ENCODE results near the gene RAD52.

The RAD52 gene

GRCh38 chr12:991350-992333 lies 42.1 kb upstream of the RAD52 start:
- TF ChIP-seq FOXP2 (optimal IDR thresholded peaks at IDR 0.05; ENCODE audit: borderline replicate concordance, extremely low read depth, extremely low read length, insufficient read depth) (no peak), POLR2AphosphoS5 (IDR thresholded peaks at IDR 0.05; ENCODE audit: low read depth, low read length) (no peak), REST (IDR thresholded peaks at IDR 0.05; ENCODE audit: insufficient read depth in 1 of 2, low read depth in 2 of 2, low read length in 2 of 2) (no peak), SIN3A (IDR thresholded peaks at IDR 0.05; ENCODE audit: borderline replicate concordance, insufficient read depth, low read length) (no peak), TAF1 (IDR thresholded peaks at IDR 0.05; ENCODE audit: borderline replicate concordance, insufficient read depth, low read length) (no peak)

GRCh38 chr12:990661-991349 lies 41.3 kb upstream of the RAD52 start, which contains the start of gene ERC1:
TSS of gene ERC1 (plus strand) at chr12:991223. CDS start at chr12:1027904, 36,681 bp downstream.
- TF ChIP-seq TAF1 (IDR thresholded peaks at IDR 0.05; ENCODE audit: borderline replicate concordance, insufficient read depth, low read length) (peak; percentile 23; the same call in 1 of the 2 replicates), SIN3A (IDR thresholded peaks at IDR 0.05; ENCODE audit: borderline replicate concordance, insufficient read depth, low read length) (no peak), REST (IDR thresholded peaks at IDR 0.05; ENCODE audit: insufficient read depth in 1 of 2, low read depth in 2 of 2, low read length in 2 of 2) (0 out of 4 replicates have a peak, but pooled peaks of 1 of the 2 experiments have one; percentile 9), FOXP2 (optimal IDR thresholded peaks at IDR 0.05; ENCODE audit: borderline replicate concordance, extremely low read depth, extremely low read length, insufficient read depth) (peak; percentile 70), POLR2AphosphoS5 (IDR thresholded peaks at IDR 0.05; ENCODE audit: low read depth, low read length) (peak; percentile 63)

DNA sequence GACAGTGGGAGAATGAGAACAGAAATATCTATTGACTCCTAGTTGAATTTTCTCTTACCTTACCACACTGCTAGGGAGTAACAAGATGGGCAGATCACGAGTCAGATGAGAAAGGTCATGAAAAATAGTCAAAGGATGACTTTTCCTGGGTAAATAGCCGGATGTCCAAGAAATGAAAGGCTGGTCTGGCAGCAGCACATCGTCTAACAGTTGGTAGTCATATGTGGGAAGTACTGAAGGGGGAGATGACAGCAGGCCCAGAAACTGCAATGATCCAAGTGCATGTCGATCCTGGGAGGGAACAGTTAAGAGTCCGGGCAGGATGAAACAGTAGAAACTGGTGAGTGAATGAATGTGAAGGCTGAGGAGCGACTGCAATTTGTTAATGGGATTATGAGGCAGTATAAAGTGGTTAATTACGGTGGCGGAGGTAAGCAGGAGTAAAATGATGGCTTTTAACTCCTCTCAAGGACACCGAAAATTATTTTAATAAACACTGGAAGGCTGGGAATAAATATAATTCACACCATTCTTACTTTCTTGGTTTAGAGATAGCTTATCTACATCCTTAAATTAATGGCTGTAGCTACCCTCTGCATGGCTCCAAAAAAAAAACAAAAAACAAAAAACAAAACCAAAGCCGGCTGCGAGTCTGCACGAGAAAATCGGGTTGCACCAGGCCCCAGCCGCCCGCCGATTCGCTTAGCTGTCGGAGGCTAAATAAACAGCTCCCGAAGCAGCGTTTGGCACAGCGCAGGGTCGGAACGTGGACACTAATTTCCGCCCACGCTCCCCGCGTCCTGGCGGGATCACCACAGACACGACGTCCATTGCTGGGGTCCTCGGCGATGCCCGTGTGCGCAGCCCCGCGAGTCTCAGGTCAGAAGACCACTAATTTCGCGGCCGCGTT lies 40.5 kb upstream of the RAD52 start:
- TF ChIP-seq REST (IDR thresholded peaks at IDR 0.05; ENCODE audit: insufficient read depth in 1 of 2, low read depth in 2 of 2, low read length in 2 of 2) = no peak
- TF ChIP-seq TAF1 (IDR thresholded peaks at IDR 0.05; ENCODE audit: borderline replicate concordance, insufficient read depth, low read length) = peak; percentile 43; the same call in 1 of the 2 replicates
- no peak for TF ChIP-seq POLR2AphosphoS5 (IDR thresholded peaks at IDR 0.05; ENCODE audit: low read depth, low read length)
- TF ChIP-seq SIN3A (IDR thresholded peaks at IDR 0.05; ENCODE audit: borderline replicate concordance, insufficient read depth, low read length) = peak; percentile 61; the same call in 1 of the 2 replicates
- no peak for TF ChIP-seq FOXP2 (optimal IDR thresholded peaks at IDR 0.05; ENCODE audit: borderline replicate concordance, extremely low read depth, extremely low read length, insufficient read depth)

DNA sequence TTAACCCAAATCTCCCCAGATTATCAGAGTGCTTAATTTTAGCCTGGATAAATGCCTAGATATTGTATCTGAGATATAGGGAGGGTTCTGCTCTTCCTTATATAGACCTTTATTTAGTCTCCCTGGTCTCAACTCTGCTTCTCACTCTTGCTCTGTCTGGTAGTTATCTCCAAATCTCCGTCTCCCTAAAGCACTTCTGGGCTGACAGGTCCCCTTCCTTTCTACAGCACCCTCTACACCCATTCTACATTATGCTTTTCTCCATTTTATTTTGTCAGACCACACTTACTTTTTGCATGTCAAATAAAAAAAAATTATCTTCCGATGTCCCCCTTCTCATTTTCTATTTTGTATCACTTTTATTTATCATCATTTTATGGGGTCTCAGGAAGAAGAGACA lies 39.6 kb upstream of the RAD52 start:
- no peak for TF ChIP-seq TAF1 (IDR thresholded peaks at IDR 0.05; ENCODE audit: borderline replicate concordance, insufficient read depth, low read length)
- no peak for TF ChIP-seq SIN3A (IDR thresholded peaks at IDR 0.05; ENCODE audit: borderline replicate concordance, insufficient read depth, low read length)
- no peak for TF ChIP-seq REST (IDR thresholded peaks at IDR 0.05; ENCODE audit: insufficient read depth in 1 of 2, low read depth in 2 of 2, low read length in 2 of 2)
- TF ChIP-seq POLR2AphosphoS5 (IDR thresholded peaks at IDR 0.05; ENCODE audit: low read depth, low read length) = no peak
- no peak for TF ChIP-seq FOXP2 (optimal IDR thresholded peaks at IDR 0.05; ENCODE audit: borderline replicate concordance, extremely low read depth, extremely low read length, insufficient read depth)

All from PFSK-1 (cell line).